Neural cell (in vitro differentiated cells): Measurements from ENCODE around the gene CDK17.

Source experiments
- EZH2 ChIP-seq: fragments of 200-600, 300-800 bp; shearing (Covaris generic), sonication (generic); IDR thresholded peaks from 2 replicates; pipeline ENCODE4 v1.6.1; 2014; ENCODE audit warnings: antibody characterized with exemption, low read length, borderline replicate concordance, mild to moderate bottlenecking; ENCODE audit not compliant: insufficient read depth, poor library complexity, severe bottlenecking
- POLR2AphosphoS5 ChIP-seq: IDR thresholded peaks from 2 replicates; pipeline ENCODE4 v1.6.1; 2012

GRCh38 chr12:96302687-96303310 lies 97.4 kb downstream of the CDK17 start:
- TF ChIP-seq POLR2AphosphoS5 (no peak), EZH2 (no peak)
